T-helper 2 cell treated with Interferon-gamma antibody and Interleukin-4, amounts not matched to agents 100 ng/mL and 5 ng/mL, for 36 hours (primary cell): ENCODE measurements around the gene DCAF8. TPM values are rescaled to one million over a fixed set of nuclear protein-coding genes. Genes with fewer than 3 reads are reported as not detected.

Experiments
- intact Hi-C: fragments of 100-400 bp; cut with micrococcal nuclease; formaldehyde crosslinking; loops from one replicate; pipeline ENCODE4 v1.15.1; 2023
- total RNA-seq: library from RNA; stranded (reverse); gene quantifications from 2 replicates; pipeline ENCODE4 v1.2.3, GENCODE V29; 2022

DCAF8 gene
- total RNA-seq, 1 donor from 2014 or later = 98.3 TPM

- intact Hi-C loops = no loop called here
Observed at GRCh38 chr1:160227561-160227960, 34.8 kb downstream of the DCAF8 start.

GRCh38 chr1:160227034-160227433 is 35.3 kb downstream of the DCAF8 start:
- intact Hi-C loops = no loop called here

- intact Hi-C loops = no loop called here
Observed at GRCh38 chr1:160226623-160227022, 35.7 kb downstream of the DCAF8 start.

- intact Hi-C loops = no loop called here
Observed at GRCh38 chr1:160225345-160225744, 37.0 kb downstream of the DCAF8 start.

GRCh38 chr1:160224606-160225005 is 37.7 kb downstream of the DCAF8 start:
- intact Hi-C loops = no loop called here

GRCh38 chr1:160222546-160222945 is 39.8 kb downstream of the DCAF8 start:
- intact Hi-C loops = no loop called here

GRCh38 chr1:160221089-160221488 is 41.3 kb downstream of the DCAF8 start:
- intact Hi-C loops = no loop called here

- intact Hi-C loops = no loop called here
Observed at GRCh38 chr1:160220301-160220700, 42.0 kb downstream of the DCAF8 start.

GRCh38 chr1:160219062-160219929 is 43.1 kb downstream of the DCAF8 start:
- intact Hi-C loops = no loop called here

GRCh38 chr1:160217481-160218051 is 44.8 kb downstream of the DCAF8 start:
- intact Hi-C loops = no loop called here

- intact Hi-C loops = no loop called here
Observed at GRCh38 chr1:160216301-160216700, 46.0 kb downstream of the DCAF8 start.

GRCh38 chr1:160214481-160215140 is 47.7 kb downstream of the DCAF8 start:
- intact Hi-C loops = no loop called here

- intact Hi-C loops = no loop called here
Observed at GRCh38 chr1:160211046-160211790, 51.1 kb downstream of the DCAF8 start.

- intact Hi-C loops = no loop called here
Observed at GRCh38 chr1:160210561-160210960, 51.8 kb downstream of the DCAF8 start.

GRCh38 chr1:160209321-160210046 is 52.9 kb downstream of the DCAF8 start:
- intact Hi-C loops = loop anchor here (5.0 kb wide), 1 partner anchor 112 kb away; the partner anchor contains the start of gene IGSF8

GRCh38 chr1:160208557-160209320 is 53.6 kb downstream of the DCAF8 start:
- intact Hi-C loops = loop anchor here (5.0 kb wide), 1 partner anchor 111 kb away; the partner anchor contains the start of gene IGSF8

GRCh38 chr1:160207771-160208556 is 54.4 kb downstream of the DCAF8 start:
- intact Hi-C loops = loop anchor here (2.0 to 5.0 kb wide), 2 partner anchors 55 to 111 kb away; partner anchors contain the start of genes DCAF8 and IGSF8

- intact Hi-C loops = loop anchor here (2.0 to 5.0 kb wide), 2 partner anchors 56 to 110 kb away; partner anchors contain the start of genes DCAF8 and IGSF8
Observed at GRCh38 chr1:160207118-160207650, 55.2 kb downstream of the DCAF8 start.
